ENCODE data around the gene TBX20. TPM values are rescaled to one million over a fixed set of nuclear protein-coding genes. Genes with fewer than 3 reads are reported as not detected.

The TBX20 gene
- total RNA-seq, 1 donor from 2014 or later, result not detected

DNA sequence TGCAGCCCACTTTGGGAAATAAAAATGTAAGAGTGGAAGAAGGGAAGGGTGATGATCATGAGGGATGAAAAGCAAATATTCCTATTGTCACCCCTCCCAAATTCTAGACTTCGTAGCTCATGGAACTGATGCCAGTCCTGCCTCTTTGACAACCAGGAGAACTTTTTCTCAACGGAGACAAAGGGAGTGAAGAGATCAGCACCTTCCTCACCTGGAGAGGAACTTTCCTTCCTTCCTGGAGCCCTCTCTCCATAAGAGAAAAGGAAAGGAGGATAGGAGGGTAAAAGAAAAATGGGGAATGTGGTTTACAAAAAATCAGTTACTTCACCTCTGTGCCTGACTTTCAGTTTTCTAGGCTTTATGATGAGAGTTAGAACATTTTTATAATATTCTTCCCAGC, 3.4 kb downstream of the TBX20 start:
- Histone ChIP-seq H3K27ac (no peak overlapping the region), H3K27me3 (no peaks in the 10 kb centered on the region), H3K36me3 (no peaks in the 10 kb centered on the region), H3K4me1 (no peaks in the 10 kb centered on the region), H3K9me3 (no peaks in the 10 kb centered on the region), H3K4me3 (no peak overlapping the region)
- no peak for TF ChIP-seq CTCF (IDR thresholded peaks at IDR 0.05)
- intact Hi-C loops (cut with DNase I), result no loop called here
- DNase-seq (ENCODE audit: low spot score in 2 of 2), result no peak

- H3K9me3 ChIP-seq, result no peaks in the 10 kb centered on the region
- no peaks in the 10 kb centered on the region for H3K36me3 ChIP-seq
- intact Hi-C loops (cut with DNase I), result no loop called here
- no peak overlapping the region for H3K27ac ChIP-seq
- H3K27me3 ChIP-seq, result no peaks in the 10 kb centered on the region
- H3K4me1 ChIP-seq, result no peaks in the 10 kb centered on the region
- no peak overlapping the region for H3K4me3 ChIP-seq
- DNase-seq (ENCODE audit: low spot score in 2 of 2), result no peak
- TF ChIP-seq CTCF (IDR thresholded peaks at IDR 0.05), result no peak
Measured at GRCh38 chr7:35249537-35249907, 4.4 kb downstream of the TBX20 start.

- no peak for TF ChIP-seq CTCF (IDR thresholded peaks at IDR 0.05)
- H3K9me3 ChIP-seq, result no peaks in the 10 kb centered on the region
- no peak for DNase-seq (ENCODE audit: low spot score in 2 of 2)
- no peaks in the 10 kb centered on the region for H3K36me3 ChIP-seq
- intact Hi-C loops (cut with DNase I), result no loop called here
- H3K4me1 ChIP-seq, result no peaks in the 10 kb centered on the region
- no peaks in the 10 kb centered on the region for H3K27me3 ChIP-seq
- H3K27ac ChIP-seq, result no peak overlapping the region
- H3K4me3 ChIP-seq, result no peak overlapping the region
Measured at GRCh38 chr7:35248576-35249536, 5.0 kb downstream of the TBX20 start.

- Histone ChIP-seq H3K36me3 (no peaks in the 10 kb centered on the region), H3K27me3 (no peaks in the 10 kb centered on the region), H3K27ac (no peak overlapping the region), H3K4me3 (no peak overlapping the region), H3K4me1 (no peaks in the 10 kb centered on the region), H3K9me3 (no peaks in the 10 kb centered on the region)
- no peak for TF ChIP-seq CTCF (IDR thresholded peaks at IDR 0.05)
- intact Hi-C loops (cut with DNase I), result no loop called here
- no peak for DNase-seq (ENCODE audit: low spot score in 2 of 2)
Measured at GRCh38 chr7:35246819-35247218, 7.1 kb downstream of the TBX20 start.

DNA sequence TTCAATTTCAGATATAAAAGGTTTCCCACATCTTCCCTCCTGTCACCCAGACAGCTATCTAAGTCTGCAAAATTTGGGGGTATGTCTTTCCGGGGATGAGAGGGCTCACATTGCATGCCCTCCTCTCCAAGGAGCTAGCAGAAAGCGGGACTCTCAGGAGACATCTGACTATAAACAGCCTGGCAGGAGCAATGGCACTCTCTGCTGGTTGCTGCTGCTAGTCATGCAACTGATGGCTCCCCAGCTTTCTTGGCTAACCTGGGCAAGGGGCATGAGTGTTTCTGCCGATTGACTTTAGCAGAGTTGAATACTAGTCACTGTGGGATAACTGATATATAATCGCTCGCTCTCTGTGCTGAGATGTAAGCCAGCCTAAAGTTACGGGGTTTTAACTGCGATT, 12.0 kb downstream of the TBX20 start:
- no peaks in the 10 kb centered on the region for H3K36me3 ChIP-seq
- intact Hi-C loops (cut with DNase I), result no loop called here
- DNase-seq (ENCODE audit: low spot score in 2 of 2), result no peak
- TF ChIP-seq CTCF (IDR thresholded peaks at IDR 0.05), result no peak
- H3K9me3 ChIP-seq, result no peaks in the 10 kb centered on the region
- H3K27me3 ChIP-seq, result no peaks in the 10 kb centered on the region
- H3K27ac ChIP-seq, result no peak overlapping the region
- no peaks in the 10 kb centered on the region for H3K4me1 ChIP-seq
- H3K4me3 ChIP-seq, result no peak overlapping the region

Measured in ascending aorta (tissue), 2 donors.